ENCODE measurements around the gene ANKRD13B. TPM values are rescaled to one million over a fixed set of nuclear protein-coding genes. Genes with fewer than 3 reads are reported as not detected.
A peak's percentile ranks its signal among the peaks of the same experiment; 100 is the strongest.

The ANKRD13B gene
- total RNA-seq, 2 donors from 2014 or later: 2.2 to 2.6 TPM

- Histone ChIP-seq H3K9ac (ENCODE audit: extremely low read depth, low read length, poor library complexity, severe bottlenecking) (no peak overlapping the region), H3K4me3 (ENCODE audit: low read length) (no peak overlapping the region), H3K27me3 (ENCODE audit: control insufficient read depth, insufficient read depth, low read length, poor library complexity, severe bottlenecking) (no peaks in the 10 kb centered on the region), H3K9me3 (ENCODE audit: control insufficient read depth, low read length) (no peaks in the 10 kb centered on the region), H3K27ac (ENCODE audit: low read depth, low read length) (no peak overlapping the region), H3K4me1 (ENCODE audit: control insufficient read depth, insufficient read depth, low read length) (peaks cover 9% of the 10 kb centered on the region), H3K36me3 (ENCODE audit: control insufficient read depth, insufficient read depth, low read length) (peaks cover 27% of the 10 kb centered on the region)
- Mint-ChIP-seq H3K4me3 (no peak overlapping the region), H3K36me3 (ENCODE audit: low read depth) (peaks cover 28% of the 10 kb centered on the region), H3K9me3 (no peaks in the 10 kb centered on the region), H3K27me3 (ENCODE audit: insufficient read depth) (peaks cover under 1% of the 10 kb centered on the region), H3K4me1 (peaks cover 9% of the 10 kb centered on the region), H3K27ac (no peak overlapping the region)
- TF ChIP-seq CTCF (conservative IDR thresholded peaks at IDR 0.05): no peak
- no peak for DNase-seq
- 91 to 95% methylated on average over 10 of the region's 10 CpGs for WGBS, 2 experiments (ENCODE audit: insufficient coverage in 1 of 2, insufficient read length in 1 of 2)
Measured at GRCh38 chr17:29582254-29582765, 10.6 kb upstream of the ANKRD13B start.

DNA sequence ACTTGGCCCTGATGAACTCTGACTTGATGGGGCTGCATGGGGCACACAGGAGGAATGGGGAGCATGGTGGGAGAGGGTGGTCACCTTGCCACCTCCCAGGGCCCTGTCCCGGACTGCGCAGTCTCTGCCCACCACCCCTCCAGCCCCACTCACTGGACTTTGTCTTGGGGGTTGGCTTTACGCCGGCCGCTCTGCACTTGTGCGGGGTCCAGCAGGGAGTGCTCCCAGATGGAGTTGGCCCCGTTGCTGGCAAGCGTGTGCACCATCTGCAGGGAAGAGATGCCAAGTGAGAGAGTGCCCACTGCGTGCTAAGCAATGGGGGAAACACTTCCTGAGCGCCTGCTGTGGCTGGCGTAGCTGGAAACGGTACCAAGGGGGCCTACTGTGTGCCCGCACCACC is 10.2 kb upstream of the ANKRD13B start:
- peaks cover 28% of the 10 kb centered on the region for H3K36me3 Mint-ChIP-seq (ENCODE audit: low read depth)
- DNase-seq: peak; percentile 39
- no peak overlapping the region for H3K4me3 Mint-ChIP-seq
- no peak overlapping the region for H3K4me3 ChIP-seq (ENCODE audit: low read length)
- H3K27me3 ChIP-seq (ENCODE audit: control insufficient read depth, insufficient read depth, low read length, poor library complexity, severe bottlenecking): no peaks in the 10 kb centered on the region
- H3K27ac Mint-ChIP-seq: no peak overlapping the region
- H3K27ac ChIP-seq (ENCODE audit: low read depth, low read length): no peak overlapping the region
- TF ChIP-seq CTCF (conservative IDR thresholded peaks at IDR 0.05): no peak
- peaks cover 27% of the 10 kb centered on the region for H3K36me3 ChIP-seq (ENCODE audit: control insufficient read depth, insufficient read depth, low read length)
- peaks cover 3% of the 10 kb centered on the region for H3K27me3 Mint-ChIP-seq (ENCODE audit: insufficient read depth)
- no peaks in the 10 kb centered on the region for H3K9me3 ChIP-seq (ENCODE audit: control insufficient read depth, low read length)
- H3K9ac ChIP-seq (ENCODE audit: extremely low read depth, low read length, poor library complexity, severe bottlenecking): no peak overlapping the region
- peaks cover 9% of the 10 kb centered on the region for H3K4me1 Mint-ChIP-seq
- no peaks in the 10 kb centered on the region for H3K9me3 Mint-ChIP-seq
- 94 to 98% methylated on average over 12 to 13 of the region's 13 CpGs for WGBS, 2 experiments (ENCODE audit: insufficient coverage in 1 of 2, insufficient read length in 1 of 2)
- peaks cover 10% of the 10 kb centered on the region for H3K4me1 ChIP-seq (ENCODE audit: control insufficient read depth, insufficient read depth, low read length)

DNA sequence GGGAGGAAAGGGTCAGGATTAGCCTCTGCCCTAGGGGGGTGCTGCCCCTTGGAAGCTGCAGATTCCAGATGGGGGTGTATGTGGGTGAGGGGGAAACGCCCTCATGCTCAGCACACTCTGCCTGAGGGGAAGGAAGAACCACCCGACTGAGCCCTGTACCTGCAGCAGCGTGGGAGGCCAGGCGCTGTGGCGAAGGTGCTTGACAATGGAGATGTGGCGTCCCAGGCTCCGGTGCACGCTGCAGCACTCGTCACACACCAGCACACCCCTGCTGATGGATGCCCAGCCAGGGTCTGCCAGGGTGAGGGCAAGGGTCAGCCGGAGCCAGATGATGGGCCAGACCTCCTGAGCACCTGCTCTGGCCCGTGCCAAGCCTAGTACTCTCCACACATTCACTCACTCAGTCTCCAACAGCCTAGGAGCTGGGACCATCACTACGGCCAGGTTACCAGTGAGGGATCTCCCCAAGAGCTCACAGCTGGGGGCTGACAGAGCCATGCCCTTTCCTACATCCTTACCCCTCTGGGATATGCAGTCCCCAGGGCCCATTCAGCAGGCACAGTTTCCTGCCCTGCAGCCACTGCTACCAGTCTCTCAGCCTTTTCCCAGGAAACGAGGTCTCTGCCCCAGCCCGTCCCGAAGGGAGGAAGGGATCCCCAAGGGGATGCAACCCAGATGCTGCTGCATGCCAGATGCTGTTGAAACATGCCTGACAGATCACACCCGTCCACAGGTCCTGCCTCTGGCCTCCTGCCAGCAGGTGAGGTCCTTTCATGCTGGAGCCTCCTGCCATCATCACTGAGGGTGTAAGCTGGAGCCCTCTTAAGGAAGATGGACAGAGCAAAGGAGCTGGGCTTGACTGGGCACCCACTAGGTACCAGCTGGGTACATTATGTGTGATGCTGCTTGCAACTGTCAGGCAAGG is 9.3 kb upstream of the ANKRD13B start:
- Histone ChIP-seq H3K36me3 (ENCODE audit: control insufficient read depth, insufficient read depth, low read length) (peaks cover 27% of the 10 kb centered on the region), H3K27ac (ENCODE audit: low read depth, low read length) (no peak overlapping the region), H3K9me3 (ENCODE audit: control insufficient read depth, low read length) (no peaks in the 10 kb centered on the region), H3K9ac (ENCODE audit: extremely low read depth, low read length, poor library complexity, severe bottlenecking) (no peak overlapping the region), H3K27me3 (ENCODE audit: control insufficient read depth, insufficient read depth, low read length, poor library complexity, severe bottlenecking) (no peaks in the 10 kb centered on the region), H3K4me1 (ENCODE audit: control insufficient read depth, insufficient read depth, low read length) (peaks cover 13% of the 10 kb centered on the region), H3K4me3 (ENCODE audit: low read length) (no peak overlapping the region)
- no peak overlapping the region for H3K4me3 Mint-ChIP-seq
- H3K36me3 Mint-ChIP-seq (ENCODE audit: low read depth): peaks cover 23% of the 10 kb centered on the region
- DNase-seq: peak; percentile 45
- WGBS, 2 experiments (ENCODE audit: insufficient coverage in 1 of 2, insufficient read length in 1 of 2): 94% methylated on average over 13 to 16 of the region's 16 CpGs
- H3K4me1 Mint-ChIP-seq: peaks cover 14% of the 10 kb centered on the region
- H3K27me3 Mint-ChIP-seq (ENCODE audit: insufficient read depth): peaks cover 7% of the 10 kb centered on the region
- TF ChIP-seq CTCF (conservative IDR thresholded peaks at IDR 0.05): no peak
- H3K27ac Mint-ChIP-seq: no peak overlapping the region
- no peaks in the 10 kb centered on the region for H3K9me3 Mint-ChIP-seq

All from endodermal cell (in vitro differentiated cells).